ENCODE measurements around the gene OXNAD1. TPM values are rescaled to one million over a fixed set of nuclear protein-coding genes. Genes with fewer than 3 reads are reported as not detected.

The OXNAD1 gene
- total RNA-seq, 1 donor from 2014 or later = 28.7 TPM

- H3K9ac ChIP-seq = no peak overlapping the region
- no peak overlapping the region for H3K27ac ChIP-seq
- H3K36me3 ChIP-seq = peaks cover 24% of the 10 kb centered on the region
- Mint-ChIP-seq H3K27me3 (ENCODE audit: insufficient read depth, low read depth) (no peaks in the 10 kb centered on the region), H3K4me1 (peaks cover 12% of the 10 kb centered on the region), H3K4me3 (no peak overlapping the region), H3K9me3 (peaks cover 11% of the 10 kb centered on the region), H3K27ac (no peak overlapping the region), H3K36me3 (peaks cover 56% of the 10 kb centered on the region)
- DNase-seq (ENCODE audit: low spot score) = no peak
- H3K4me3 ChIP-seq = no peak overlapping the region
- no peak overlapping the region for H2AFZ ChIP-seq (replicated peaks)
- H3F3A ChIP-seq (ENCODE audit: low read depth) = peaks cover 29% of the 10 kb centered on the region
- peaks cover 29% of the 10 kb centered on the region for H3K4me1 ChIP-seq
- peaks cover 6% of the 10 kb centered on the region for H3K79me2 ChIP-seq (ENCODE audit: low read depth)
- TF ChIP-seq EZH2phosphoT487 (IDR thresholded peaks at IDR 0.05) = no peak
- TF ChIP-seq CTCF (IDR thresholded peaks at IDR 0.05) = no peak
- no peak for TF ChIP-seq EZH2 (IDR thresholded peaks at IDR 0.05)
- H3K9me3 ChIP-seq (ENCODE audit: low read depth) = no peaks in the 10 kb centered on the region
- H3K27me3 ChIP-seq = no peaks in the 10 kb centered on the region
- no peaks in the 10 kb centered on the region for H4K20me1 ChIP-seq (ENCODE audit: low read depth)
- H3K4me2 ChIP-seq = no peak overlapping the region
Observed at GRCh38 chr3:16297997-16298885, 33.2 kb downstream of the OXNAD1 start.

- no peak overlapping the region for H3K4me3 ChIP-seq
- peaks cover 35% of the 10 kb centered on the region for H3K4me1 ChIP-seq
- H3K4me3 Mint-ChIP-seq = no peak overlapping the region
- peaks cover 12% of the 10 kb centered on the region for H3K4me1 Mint-ChIP-seq
- no peaks in the 10 kb centered on the region for H3K27me3 ChIP-seq
- no peaks in the 10 kb centered on the region for H4K20me1 ChIP-seq (ENCODE audit: low read depth)
- H3K36me3 Mint-ChIP-seq = peaks cover 52% of the 10 kb centered on the region
- H3K27me3 Mint-ChIP-seq (ENCODE audit: insufficient read depth, low read depth) = no peaks in the 10 kb centered on the region
- peaks cover 4% of the 10 kb centered on the region for H3K9me3 Mint-ChIP-seq
- H3K36me3 ChIP-seq = peaks cover 21% of the 10 kb centered on the region
- no peak overlapping the region for H2AFZ ChIP-seq (replicated peaks)
- no peak for TF ChIP-seq CTCF (IDR thresholded peaks at IDR 0.05)
- TF ChIP-seq EZH2 (IDR thresholded peaks at IDR 0.05) = no peak
- TF ChIP-seq EZH2phosphoT487 (IDR thresholded peaks at IDR 0.05) = no peak
- no peak for DNase-seq (ENCODE audit: low spot score)
- no peak overlapping the region for H3K4me2 ChIP-seq
- no peaks in the 10 kb centered on the region for H3K9me3 ChIP-seq (ENCODE audit: low read depth)
- H3K27ac Mint-ChIP-seq = no peak overlapping the region
- no peak overlapping the region for H3K9ac ChIP-seq
- H3K27ac ChIP-seq = no peak overlapping the region
- peaks cover under 1% of the 10 kb centered on the region for H3K79me2 ChIP-seq (ENCODE audit: low read depth)
- peaks cover 32% of the 10 kb centered on the region for H3F3A ChIP-seq (ENCODE audit: low read depth)
Observed at GRCh38 chr3:16298891-16299290, 33.9 kb downstream of the OXNAD1 start.

- Histone ChIP-seq H3K9ac (no peak overlapping the region), H3K36me3 (peaks cover 21% of the 10 kb centered on the region), H3K4me2 (no peak overlapping the region), H3K9me3 (ENCODE audit: low read depth) (no peaks in the 10 kb centered on the region), H3K27me3 (no peaks in the 10 kb centered on the region), H2AFZ (replicated peaks) (no peak overlapping the region), H3K27ac (no peak overlapping the region), H3K4me3 (no peak overlapping the region), H4K20me1 (ENCODE audit: low read depth) (no peaks in the 10 kb centered on the region), H3K79me2 (ENCODE audit: low read depth) (no peaks in the 10 kb centered on the region), H3K4me1 (peaks cover 35% of the 10 kb centered on the region), H3F3A (ENCODE audit: low read depth) (peaks cover 32% of the 10 kb centered on the region)
- Mint-ChIP-seq H3K36me3 (peaks cover 52% of the 10 kb centered on the region), H3K27me3 (ENCODE audit: insufficient read depth, low read depth) (no peaks in the 10 kb centered on the region), H3K9me3 (peaks cover 3% of the 10 kb centered on the region), H3K4me1 (peaks cover 12% of the 10 kb centered on the region), H3K4me3 (no peak overlapping the region), H3K27ac (no peak overlapping the region)
- no peak for DNase-seq (ENCODE audit: low spot score)
- TF ChIP-seq EZH2phosphoT487 (IDR thresholded peaks at IDR 0.05) (no peak), EZH2 (IDR thresholded peaks at IDR 0.05) (no peak), CTCF (IDR thresholded peaks at IDR 0.05) (no peak)
Observed at GRCh38 chr3:16299746-16300145, 34.7 kb downstream of the OXNAD1 start.
